HL-60 (cell line): ENCODE measurements around the gene ASTN2.

Experiments
- POLR2AphosphoS5 ChIP-seq: IDR thresholded peaks from 2 replicates; pipeline ENCODE4 v1.6.1; 2012; ENCODE audit warnings: low read depth
- TF ChIP-seq, protein P1 (sequence below): IDR thresholded peaks from one replicate; pipeline ENCODE4 v1.5.1; 2011; ENCODE audit warnings: low read length, control low read depth, inconsistent platforms; ENCODE audit not compliant: insufficient read depth

DNA sequence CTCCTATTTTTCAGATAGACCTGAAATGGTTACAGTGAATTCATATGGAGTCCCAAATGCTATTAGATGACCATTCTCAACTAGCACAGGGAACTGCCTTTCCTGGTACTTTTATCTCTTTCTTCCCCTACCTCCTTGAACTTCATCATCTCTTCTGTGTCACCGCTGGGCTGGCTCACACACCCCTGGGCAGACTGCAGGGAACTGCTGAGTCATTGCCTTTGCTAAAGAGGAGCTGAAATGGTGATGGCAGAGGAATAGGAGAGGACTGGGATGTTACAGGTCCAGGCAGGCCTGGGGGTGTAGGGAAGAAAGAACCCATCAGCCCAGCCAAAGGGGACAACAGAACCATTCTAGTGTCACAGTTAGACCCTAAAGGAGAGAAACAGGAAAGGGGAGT lies 322.3 kb downstream of the ASTN2 start:
- TF ChIP-seq, protein P1, sequence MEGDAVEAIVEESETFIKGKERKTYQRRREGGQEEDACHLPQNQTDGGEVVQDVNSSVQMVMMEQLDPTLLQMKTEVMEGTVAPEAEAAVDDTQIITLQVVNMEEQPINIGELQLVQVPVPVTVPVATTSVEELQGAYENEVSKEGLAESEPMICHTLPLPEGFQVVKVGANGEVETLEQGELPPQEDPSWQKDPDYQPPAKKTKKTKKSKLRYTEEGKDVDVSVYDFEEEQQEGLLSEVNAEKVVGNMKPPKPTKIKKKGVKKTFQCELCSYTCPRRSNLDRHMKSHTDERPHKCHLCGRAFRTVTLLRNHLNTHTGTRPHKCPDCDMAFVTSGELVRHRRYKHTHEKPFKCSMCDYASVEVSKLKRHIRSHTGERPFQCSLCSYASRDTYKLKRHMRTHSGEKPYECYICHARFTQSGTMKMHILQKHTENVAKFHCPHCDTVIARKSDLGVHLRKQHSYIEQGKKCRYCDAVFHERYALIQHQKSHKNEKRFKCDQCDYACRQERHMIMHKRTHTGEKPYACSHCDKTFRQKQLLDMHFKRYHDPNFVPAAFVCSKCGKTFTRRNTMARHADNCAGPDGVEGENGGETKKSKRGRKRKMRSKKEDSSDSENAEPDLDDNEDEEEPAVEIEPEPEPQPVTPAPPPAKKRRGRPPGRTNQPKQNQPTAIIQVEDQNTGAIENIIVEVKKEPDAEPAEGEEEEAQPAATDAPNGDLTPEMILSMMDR, result no peak
- no peak for TF ChIP-seq POLR2AphosphoS5
